Spleen (tissue), 11 donors: Measurements from ENCODE around the gene SDCBP2. TPM values are rescaled to one million over a fixed set of nuclear protein-coding genes. Genes with fewer than 3 reads are reported as not detected.

Experiments used
- DNase-seq: peaks from one replicate; pipeline ENCODE4 v3.0.0-alpha.2; 2020
- H3K27ac ChIP-seq, 8 donors: fragments of 200-600 bp; sonication (generic) in 7 of 8; 1 replicate in 4 of 8; 2 replicates in 4 of 8; pipeline versions ENCODE4 v1.5.0 to v1.8.0; 2016 to 2021; ENCODE audit warnings: inconsistent platforms in 4 of 8, mild to moderate bottlenecking in 4 of 8, moderate library complexity in 1 of 8
- H3K27me3 ChIP-seq, 7 donors: fragments of 200-600 bp; sonication (generic) in 6 of 7; replicated peaks in 1 of 7; 1 replicate in 4 of 7; 2 replicates in 3 of 7; pipeline versions ENCODE4 v1.5.0 to v1.8.0; 2016 to 2021; ENCODE audit warnings: inconsistent platforms in 3 of 7, mild to moderate bottlenecking in 1 of 7
- H3K36me3 ChIP-seq, 6 donors: fragments of 200-600 bp; sonication (generic) in 5 of 6; 1 replicate in 4 of 6; 2 replicates in 2 of 6; pipeline versions ENCODE4 v1.5.0 to v1.8.0; 2016 to 2021; ENCODE audit warnings: inconsistent platforms in 2 of 6
- H3K4me1 ChIP-seq, 6 donors: fragments of 200-600 bp; sonication (generic) in 5 of 6; 1 replicate in 3 of 6; 2 replicates in 3 of 6; pipeline versions ENCODE4 v1.5.0 to v1.8.0; 2016 to 2021; ENCODE audit warnings: inconsistent platforms in 3 of 6
- H3K4me3 ChIP-seq, 8 donors: fragments of 200-600 bp; sonication (generic) in 7 of 8; 1 replicate in 4 of 8; 2 replicates in 4 of 8; pipeline versions ENCODE4 v1.5.0 to v1.8.0; 2016 to 2021; ENCODE audit warnings: inconsistent platforms in 4 of 8, mild to moderate bottlenecking in 4 of 8, moderate library complexity in 2 of 8
- H3K9me3 ChIP-seq, 8 donors: fragments of 200-600 bp; sonication (generic) in 7 of 8; 1 replicate in 4 of 8; 2 replicates in 4 of 8; pipeline versions ENCODE4 v1.5.0 to v1.8.0; 2016 to 2021; ENCODE audit warnings: inconsistent platforms in 4 of 8
- CTCF ChIP-seq, 11 experiments: fragments of 200-600 bp in 7 of 11; fragments of 450-650 bp in 4 of 11; sonication (generic) in 4 of 11; IDR thresholded peaks in 8 of 11; conservative IDR thresholded peaks in 3 of 11; 1 replicate in 7 of 11; 2 replicates in 4 of 11; pipeline versions ENCODE4 v1.4.0 to v1.8.0; 2016 to 2021; ENCODE audit warnings: antibody characterized with exemption in 11 of 11, inconsistent platforms in 4 of 11, mild to moderate bottlenecking in 1 of 11
- POLR2A ChIP-seq, 3 donors: fragments of 450-650 bp; IDR thresholded peaks; one replicate each; pipeline ENCODE4 v1.5.1; 2017; ENCODE audit warnings: antibody characterized with exemption in 3 of 3, mild to moderate bottlenecking in 1 of 3
- POLR2AphosphoS5 ChIP-seq, 3 donors: sonication (generic); formaldehyde crosslinking; IDR thresholded peaks; one replicate each; pipeline ENCODE4 v1.5.1; 2017; ENCODE audit warnings: antibody characterized with exemption in 3 of 3
- WGBS, 5 donors: extraction: QIAGEN DNeasy Blood & Tissue Kit in 3 of 5; methylation state at CpG; one replicate each; pipeline versions ENCODE4 v1.1.5 to v1.1.7; 2013 to 2018; 5-methylcytosine and 5-hydroxymethylcytosine counted together
- intact Hi-C: fragments of 100-400 bp; cut with DNase I; formaldehyde crosslinking; loops from one replicate; pipeline ENCODE4 v1.15.0; 2023; ENCODE audit warnings: low total_unique reads
- polyA plus RNA-seq, 3 donors: library from polyadenylated mRNA; stranded (reverse); fragments of 200-250 nt; gene quantifications; one replicate each; pipeline ENCODE4 v1.2.1, GENCODE V29; 2013
- total RNA-seq, 7 donors: library from RNA; depleted of rRNA in 3 of 7; stranded (reverse); fragments of >200 nt in 3 of 7; fragmentation: NEBNext Ultra II Directional in 4 of 7; extraction: Animal tissue kit (Norgen Biotek cat#: 25700) in 4 of 7; gene quantifications; one replicate each; pipeline versions ENCODE4 v1.1.0 to v1.2.1, GENCODE V29; 2016 to 2021
- donor health status: healthy with polysubstance abuse.
- donor health status: DM: no; HTN: no; CAD: no; lungs with moderate emphysema.
- donor health status: DM: no; HTN: no; CAD: no.
- donor health status: Bipolar disorder and iron deficiency.
- donor health status: healthy.
- donor health status: DM: no; HTN: no; CAD: no.
- donor health status: DM: yes; HTN: yes; CAD: no.

Gene SDCBP2
- total and polyA plus RNA-seq, 10 donors, result 2.0 to 7.1 (median 3.3) TPM

GRCh38 chr20:1298166-1298565 lies 30.8 kb downstream of the SDCBP2 start:
- H3K27me3 ChIP-seq, result no peaks in the 10 kb centered on the region
- H3K27ac ChIP-seq, result no peak overlapping the region
- intact Hi-C loops, result no loop called here
- H3K36me3 ChIP-seq, result no peaks in the 10 kb centered on the region
- TF ChIP-seq CTCF (IDR thresholded peaks at IDR 0.05 in 8 of 11, conservative IDR thresholded peaks at IDR 0.05 in 3 of 11) (no peak), POLR2A (IDR thresholded peaks at IDR 0.05) (no peak), POLR2AphosphoS5 (IDR thresholded peaks at IDR 0.05) (no peak)
- H3K4me3 ChIP-seq, result no peak overlapping the region
- no peaks in the 10 kb centered on the region for H3K9me3 ChIP-seq
- DNase-seq, result peak; percentile 11
- 78 to 94% (median 82%) methylated on average over 4 to 5 of the region's 5 CpGs for WGBS, 5 donors
- no peaks in the 10 kb centered on the region for H3K4me1 ChIP-seq

DNA sequence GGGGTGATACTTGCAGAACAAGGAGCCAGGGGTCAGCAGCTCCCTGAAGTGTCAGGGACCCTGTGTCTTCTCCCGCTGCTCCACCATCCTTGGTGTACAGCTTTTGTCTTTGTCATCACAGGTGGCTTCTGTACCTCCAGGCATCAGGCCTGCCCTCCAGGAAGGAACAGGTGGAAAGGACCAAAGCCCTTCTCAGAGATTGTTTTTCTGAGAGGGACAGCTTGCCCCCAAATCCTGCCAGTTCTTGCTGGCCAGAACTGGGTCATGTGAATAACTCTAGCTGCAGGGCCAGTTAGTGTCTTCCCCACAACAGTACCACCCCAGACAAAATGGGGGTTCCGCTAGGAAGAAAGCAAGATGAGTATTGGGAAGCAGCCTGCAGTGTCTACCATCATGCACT lies 31.5 kb downstream of the SDCBP2 start:
- no peaks in the 10 kb centered on the region for H3K36me3 ChIP-seq
- TF ChIP-seq CTCF (IDR thresholded peaks at IDR 0.05 in 8 of 11, conservative IDR thresholded peaks at IDR 0.05 in 3 of 11), result no peak
- no peak for TF ChIP-seq POLR2A (IDR thresholded peaks at IDR 0.05)
- TF ChIP-seq POLR2AphosphoS5 (IDR thresholded peaks at IDR 0.05), result no peak
- H3K4me1 ChIP-seq, result no peaks in the 10 kb centered on the region
- intact Hi-C loops, result no loop called here
- H3K27me3 ChIP-seq, result no peaks in the 10 kb centered on the region
- no peak overlapping the region for H3K27ac ChIP-seq
- DNase-seq, result peak; percentile 31
- 80 to 98% (median 95%) methylated on average over 2 of the region's 2 CpGs for WGBS, 5 donors
- no peak overlapping the region for H3K4me3 ChIP-seq
- no peaks in the 10 kb centered on the region for H3K9me3 ChIP-seq

GRCh38 chr20:1296922-1297321 lies 32.0 kb downstream of the SDCBP2 start:
- intact Hi-C loops, result no loop called here
- Histone ChIP-seq H3K27ac (no peak overlapping the region), H3K4me1 (no peaks in the 10 kb centered on the region), H3K36me3 (no peaks in the 10 kb centered on the region), H3K4me3 (no peak overlapping the region), H3K9me3 (no peaks in the 10 kb centered on the region), H3K27me3 (no peaks in the 10 kb centered on the region)
- TF ChIP-seq POLR2AphosphoS5 (IDR thresholded peaks at IDR 0.05) (no peak), CTCF (IDR thresholded peaks at IDR 0.05 in 8 of 11, conservative IDR thresholded peaks at IDR 0.05 in 3 of 11) (no peak), POLR2A (IDR thresholded peaks at IDR 0.05) (no peak)
- 91 to 95% (median 92%) methylated on average over 14 of the region's 14 CpGs for WGBS, 5 donors
- DNase-seq, result peak; percentile 57

- Histone ChIP-seq H3K27ac (no peak overlapping the region), H3K4me3 (no peak overlapping the region), H3K9me3 (no peaks in the 10 kb centered on the region), H3K27me3 (no peaks in the 10 kb centered on the region), H3K36me3 (no peaks in the 10 kb centered on the region), H3K4me1 (no peaks in the 10 kb centered on the region)
- DNase-seq, result peak; percentile 52
- TF ChIP-seq POLR2A (IDR thresholded peaks at IDR 0.05), result no peak
- no peak for TF ChIP-seq POLR2AphosphoS5 (IDR thresholded peaks at IDR 0.05)
- TF ChIP-seq CTCF (IDR thresholded peaks at IDR 0.05 in 8 of 11, conservative IDR thresholded peaks at IDR 0.05 in 3 of 11), result no peak
- intact Hi-C loops, result no loop called here
- 90 to 98% (median 95%) methylated on average over 7 to 20 of the region's 20 CpGs for WGBS, 5 donors
Measured at GRCh38 chr20:1296117-1296610, 32.8 kb downstream of the SDCBP2 start.
